Mesendoderm (in vitro differentiated cells): ENCODE data around the gene LYPD6.

Source experiments
- DNase-seq: peaks from one replicate; pipeline ENCODE4 v3.0.0; 2013
- H2AK5ac ChIP-seq: 2 replicates; pipeline ENCODE4 v1.6.1; 2013; ENCODE audit warnings: low read length, inconsistent platforms
- H2BK120ac ChIP-seq: 2 replicates; pipeline ENCODE4 v1.6.1; 2013; ENCODE audit warnings: low read depth, mild to moderate bottlenecking, low read length, moderate library complexity, mixed read lengths
- H2BK15ac ChIP-seq: replicated peaks from 2 replicates; pipeline ENCODE4 v1.6.1; 2013; ENCODE audit warnings: low read depth, mild to moderate bottlenecking, moderate library complexity
- H2BK5ac ChIP-seq: 2 replicates; pipeline ENCODE4 v1.6.1; 2013; ENCODE audit warnings: low read length, inconsistent platforms
- H3K18ac ChIP-seq: 2 replicates; pipeline ENCODE4 v1.6.1; 2013; ENCODE audit warnings: mild to moderate bottlenecking, low read length, mixed read lengths
- H3K23ac ChIP-seq: one replicate; pipeline ENCODE4 v1.6.1; 2013; ENCODE audit warnings: low read length
- H3K27ac ChIP-seq: 2 replicates; pipeline ENCODE4 v1.5.1; 2013; ENCODE audit warnings: low read depth, mild to moderate bottlenecking, inconsistent platforms, low read length, moderate library complexity
- H3K27me3 ChIP-seq: 2 replicates; pipeline ENCODE4 v1.6.1; 2013; ENCODE audit warnings: low read length, control low read depth, mild to moderate bottlenecking, inconsistent platforms; ENCODE audit not compliant: insufficient read depth, poor library complexity
- H3K36me3 ChIP-seq: 2 replicates; pipeline ENCODE4 v1.6.1; 2013; ENCODE audit warnings: low read length, inconsistent platforms; ENCODE audit not compliant: control insufficient read depth, insufficient read depth
- H3K4ac ChIP-seq: one replicate; pipeline ENCODE4 v1.6.1; 2013; ENCODE audit warnings: low read depth, mild to moderate bottlenecking, low read length, moderate library complexity
- H3K4me1 ChIP-seq: 2 replicates; pipeline ENCODE4 v1.6.1; 2013; ENCODE audit warnings: low read depth, low read length, inconsistent platforms; ENCODE audit not compliant: control insufficient read depth
- H3K4me2 ChIP-seq: 2 replicates; pipeline ENCODE4 v1.6.1; 2013; ENCODE audit warnings: low read length
- H3K4me3 ChIP-seq: 2 replicates; pipeline ENCODE4 v1.5.1; 2013; ENCODE audit warnings: mild to moderate bottlenecking, low read length
- H3K56ac ChIP-seq: one replicate; pipeline ENCODE4 v1.6.1; 2013; ENCODE audit warnings: low read length
- H3K79me1 ChIP-seq: 2 replicates; pipeline ENCODE4 v1.6.1; 2013; ENCODE audit warnings: low read length, inconsistent platforms
- H3K79me2 ChIP-seq: 2 replicates; pipeline ENCODE4 v1.6.1; 2013; ENCODE audit warnings: mild to moderate bottlenecking, low read length; ENCODE audit not compliant: control insufficient read depth, insufficient read depth
- H3K9ac ChIP-seq: 2 replicates; pipeline ENCODE4 v1.6.1; 2013; ENCODE audit warnings: low read length, inconsistent platforms
- H4K5ac ChIP-seq: one replicate; pipeline ENCODE4 v1.6.1; 2013; ENCODE audit warnings: low read length
- H4K8ac ChIP-seq: one replicate; pipeline ENCODE4 v1.6.1; 2013; ENCODE audit warnings: low read depth, mild to moderate bottlenecking, control low read depth, low read length, moderate library complexity
- WGBS: extraction: QIAGEN DNeasy Blood & Tissue Kit; methylation state at CpG from one replicate; pipeline ENCODE4 v1.1.7; 2013; ENCODE audit warnings: low lambda C conversion rate, missing lambda C conversion rate; ENCODE audit not compliant: insufficient coverage; ENCODE audit errors: extremely low coverage; 5-methylcytosine and 5-hydroxymethylcytosine counted together

LYPD6 gene

GRCh38 chr2:149421791-149422190, 91.4 kb downstream of the LYPD6 start:
- H3K4me2 ChIP-seq = no peak overlapping the region
- no peak overlapping the region for H3K27ac ChIP-seq
- WGBS = no CpG with 5 or more reads among the region's 4 CpGs
- H2BK120ac ChIP-seq = no peak overlapping the region
- DNase-seq = no peak
- H3K4me3 ChIP-seq = no peak overlapping the region
- peaks cover 16% of the 10 kb centered on the region for H3K4me1 ChIP-seq
- H4K8ac ChIP-seq = no peak overlapping the region
- no peak overlapping the region for H3K18ac ChIP-seq
- H3K9ac ChIP-seq = no peak overlapping the region
- H3K56ac ChIP-seq = no peak overlapping the region
- no peak overlapping the region for H2BK5ac ChIP-seq
- H3K23ac ChIP-seq = no peak overlapping the region
- no peaks in the 10 kb centered on the region for H3K79me2 ChIP-seq
- no peaks in the 10 kb centered on the region for H3K36me3 ChIP-seq
- no peaks in the 10 kb centered on the region for H3K27me3 ChIP-seq
- H4K5ac ChIP-seq = no peak overlapping the region
- no peak overlapping the region for H3K4ac ChIP-seq
- H2BK15ac ChIP-seq = no peak overlapping the region
- H3K79me1 ChIP-seq = peaks cover 2% of the 10 kb centered on the region
- no peak overlapping the region for H2AK5ac ChIP-seq

DNA sequence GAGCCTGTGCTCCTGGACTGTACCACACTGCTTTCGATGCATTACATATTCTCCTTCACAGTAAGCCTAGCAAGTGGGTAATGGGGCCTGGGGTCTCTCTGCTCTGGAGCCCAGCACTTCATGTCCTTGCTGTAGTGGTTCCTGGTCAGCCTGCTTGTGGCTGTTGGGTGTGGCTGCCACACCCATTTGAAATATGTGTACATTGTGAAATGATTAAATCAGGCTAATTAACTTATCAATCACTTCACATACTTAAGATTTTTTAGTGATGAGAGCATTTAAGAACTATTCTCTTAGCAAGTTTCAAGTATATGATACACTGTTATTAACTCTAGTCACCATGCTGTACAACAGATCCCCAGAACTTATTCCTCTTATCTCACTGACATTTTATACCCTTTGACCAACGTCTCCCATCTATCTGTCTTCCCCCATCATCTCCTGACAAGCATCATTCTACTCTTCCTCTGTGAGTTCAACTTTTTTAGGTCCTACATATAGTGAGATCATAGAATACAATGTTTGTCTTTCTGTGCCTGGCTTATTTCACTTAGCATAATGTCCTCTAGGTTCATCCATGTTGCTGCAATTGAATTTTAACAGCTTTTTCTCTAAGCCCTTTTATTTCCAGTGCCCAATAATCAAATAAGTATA, 92.1 kb downstream of the LYPD6 start:
- H4K8ac ChIP-seq = no peak overlapping the region
- no peak overlapping the region for H2AK5ac ChIP-seq
- H3K4me3 ChIP-seq = no peak overlapping the region
- no peaks in the 10 kb centered on the region for H3K36me3 ChIP-seq
- no peak overlapping the region for H3K56ac ChIP-seq
- peaks cover 16% of the 10 kb centered on the region for H3K4me1 ChIP-seq
- no peak overlapping the region for H4K5ac ChIP-seq
- no peak overlapping the region for H3K23ac ChIP-seq
- WGBS = no CpG with 5 or more reads among the region's 2 CpGs
- no peak overlapping the region for H2BK15ac ChIP-seq
- H3K27ac ChIP-seq = no peak overlapping the region
- H3K9ac ChIP-seq = no peak overlapping the region
- H3K4me2 ChIP-seq = no peak overlapping the region
- H3K79me2 ChIP-seq = no peaks in the 10 kb centered on the region
- H3K18ac ChIP-seq = no peak overlapping the region
- no peak overlapping the region for H2BK5ac ChIP-seq
- peak; percentile 66 for DNase-seq
- H3K4ac ChIP-seq = no peak overlapping the region
- H2BK120ac ChIP-seq = no peak overlapping the region
- peaks cover 2% of the 10 kb centered on the region for H3K79me1 ChIP-seq
- no peaks in the 10 kb centered on the region for H3K27me3 ChIP-seq

GRCh38 chr2:149422991-149423338, 92.6 kb downstream of the LYPD6 start:
- Histone ChIP-seq H3K27ac (no peak overlapping the region), H3K18ac (no peak overlapping the region), H3K79me2 (no peaks in the 10 kb centered on the region), H3K23ac (no peak overlapping the region), H3K27me3 (no peaks in the 10 kb centered on the region), H4K8ac (no peak overlapping the region), H3K4me3 (no peak overlapping the region), H3K36me3 (no peaks in the 10 kb centered on the region), H3K56ac (no peak overlapping the region), H3K4me1 (peaks cover 15% of the 10 kb centered on the region), H2BK5ac (no peak overlapping the region), H2BK120ac (no peak overlapping the region), H2AK5ac (no peak overlapping the region), H3K4me2 (no peak overlapping the region), H4K5ac (no peak overlapping the region), H3K9ac (no peak overlapping the region), H3K4ac (no peak overlapping the region), H3K79me1 (peaks cover 2% of the 10 kb centered on the region), H2BK15ac (no peak overlapping the region)
- no peak for DNase-seq

DNA sequence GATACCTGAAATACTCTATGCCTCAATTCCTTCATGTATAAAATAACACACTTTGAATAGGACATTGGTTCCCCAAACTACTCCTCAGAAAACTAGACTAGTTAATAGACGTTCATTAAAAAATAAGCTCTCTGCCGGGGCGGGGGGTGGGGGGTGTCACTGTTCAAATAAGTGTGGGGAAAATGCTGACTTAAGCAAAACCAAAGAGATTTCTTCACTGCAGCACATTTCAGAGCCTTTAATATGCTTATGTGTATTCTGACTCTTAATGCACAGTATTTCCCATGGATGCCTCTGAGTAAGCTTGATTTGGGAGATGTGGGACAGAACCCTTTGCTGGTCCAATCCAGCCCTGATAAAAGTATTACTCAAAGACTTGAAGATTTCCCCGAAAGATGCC, 93.2 kb downstream of the LYPD6 start:
- DNase-seq = no peak
- Histone ChIP-seq H3K79me2 (no peaks in the 10 kb centered on the region), H3K23ac (no peak overlapping the region), H3K18ac (no peak overlapping the region), H2AK5ac (no peak overlapping the region), H2BK15ac (no peak overlapping the region), H3K79me1 (peaks cover 2% of the 10 kb centered on the region), H4K5ac (no peak overlapping the region), H2BK5ac (no peak overlapping the region), H3K27me3 (no peaks in the 10 kb centered on the region), H3K56ac (no peak overlapping the region), H3K4ac (no peak overlapping the region), H3K4me1 (peaks cover 11% of the 10 kb centered on the region), H3K4me3 (no peak overlapping the region), H2BK120ac (no peak overlapping the region), H3K4me2 (no peak overlapping the region), H3K9ac (no peak overlapping the region), H3K36me3 (no peaks in the 10 kb centered on the region), H3K27ac (no peak overlapping the region), H4K8ac (no peak overlapping the region)
- WGBS = no CpG with 5 or more reads among the region's 4 CpGs

GRCh38 chr2:149427387-149427786, 97.0 kb downstream of the LYPD6 start:
- Histone ChIP-seq H3K36me3 (no peaks in the 10 kb centered on the region), H3K27me3 (no peaks in the 10 kb centered on the region), H3K4me1 (peaks cover 3% of the 10 kb centered on the region), H3K4me2 (no peak overlapping the region), H3K79me2 (no peaks in the 10 kb centered on the region), H4K8ac (no peak overlapping the region), H3K27ac (no peak overlapping the region), H3K4ac (no peak overlapping the region), H2BK120ac (no peak overlapping the region), H2BK15ac (no peak overlapping the region), H3K18ac (no peak overlapping the region), H2BK5ac (no peak overlapping the region), H2AK5ac (no peak overlapping the region), H3K23ac (no peak overlapping the region), H4K5ac (no peak overlapping the region), H3K9ac (no peak overlapping the region), H3K4me3 (no peak overlapping the region), H3K79me1 (no peaks in the 10 kb centered on the region), H3K56ac (no peak overlapping the region)
- DNase-seq = no peak
- whole genome bisulfite sequencing = no CpG with 5 or more reads among the region's 3 CpGs

DNA sequence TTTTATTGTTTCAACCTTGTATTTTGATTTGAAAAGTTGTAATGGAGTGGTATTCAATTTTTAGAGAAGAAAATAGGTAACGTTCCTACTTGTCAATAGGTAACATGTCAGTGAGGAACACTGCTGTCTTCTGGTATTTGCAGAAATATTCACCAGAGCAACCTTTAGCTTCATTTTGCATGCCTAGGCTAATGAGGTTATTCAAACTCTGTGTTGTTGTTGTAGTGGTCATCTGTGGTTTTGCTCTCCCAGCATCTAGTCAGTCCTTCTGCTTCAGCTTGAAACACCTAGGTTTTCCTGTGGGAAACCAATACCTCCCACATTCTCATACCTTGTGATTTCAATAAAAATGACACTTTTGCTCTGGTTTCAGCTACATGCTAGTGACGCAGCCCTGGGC, 98.4 kb downstream of the LYPD6 start:
- Histone ChIP-seq H3K36me3 (no peaks in the 10 kb centered on the region), H3K79me1 (no peaks in the 10 kb centered on the region), H3K4me1 (peaks cover 3% of the 10 kb centered on the region), H3K27ac (no peak overlapping the region), H4K8ac (no peak overlapping the region), H3K4ac (no peak overlapping the region), H4K5ac (no peak overlapping the region), H3K4me3 (no peak overlapping the region), H2AK5ac (no peak overlapping the region), H3K18ac (no peak overlapping the region), H3K56ac (no peak overlapping the region), H3K79me2 (no peaks in the 10 kb centered on the region), H3K9ac (no peak overlapping the region), H2BK15ac (no peak overlapping the region), H2BK120ac (no peak overlapping the region), H3K4me2 (no peak overlapping the region), H3K23ac (no peak overlapping the region), H2BK5ac (no peak overlapping the region), H3K27me3 (no peaks in the 10 kb centered on the region)
- WGBS = no CpG with 5 or more reads among the region's 2 CpGs
- DNase-seq = no peak
